Uterus (tissue), 2 donors: ENCODE measurements around the gene SMC3.
"Not testable (repeated sequence)": the region's sequence is repeated elsewhere in the genome, so short reads cannot be mapped to it uniquely, and the experiment has no call there.

Experiments used
- POLR2A ChIP-seq, 2 donors: fragments of 450-650 bp; IDR thresholded peaks; one replicate each; pipeline ENCODE4 v1.6.1; 2016; ENCODE audit warnings: antibody characterized with exemption in 2 of 2, mild to moderate bottlenecking in 1 of 2, moderate library complexity in 1 of 2
- TF ChIP-seq, protein P1 (sequence below), 4 experiments: fragments of 200-600 bp in 2 of 4; fragments of 450-650 bp in 2 of 4; sonication (generic) in 2 of 4; IDR thresholded peaks; one replicate each; pipeline ENCODE4 v1.5.1; 2016 to 2019; ENCODE audit warnings: antibody characterized with exemption in 4 of 4, mild to moderate bottlenecking in 2 of 4, moderate library complexity in 1 of 4

GRCh38 chr10:110639858-110640257, 72.4 kb downstream of the SMC3 start:
- TF ChIP-seq, protein P1, sequence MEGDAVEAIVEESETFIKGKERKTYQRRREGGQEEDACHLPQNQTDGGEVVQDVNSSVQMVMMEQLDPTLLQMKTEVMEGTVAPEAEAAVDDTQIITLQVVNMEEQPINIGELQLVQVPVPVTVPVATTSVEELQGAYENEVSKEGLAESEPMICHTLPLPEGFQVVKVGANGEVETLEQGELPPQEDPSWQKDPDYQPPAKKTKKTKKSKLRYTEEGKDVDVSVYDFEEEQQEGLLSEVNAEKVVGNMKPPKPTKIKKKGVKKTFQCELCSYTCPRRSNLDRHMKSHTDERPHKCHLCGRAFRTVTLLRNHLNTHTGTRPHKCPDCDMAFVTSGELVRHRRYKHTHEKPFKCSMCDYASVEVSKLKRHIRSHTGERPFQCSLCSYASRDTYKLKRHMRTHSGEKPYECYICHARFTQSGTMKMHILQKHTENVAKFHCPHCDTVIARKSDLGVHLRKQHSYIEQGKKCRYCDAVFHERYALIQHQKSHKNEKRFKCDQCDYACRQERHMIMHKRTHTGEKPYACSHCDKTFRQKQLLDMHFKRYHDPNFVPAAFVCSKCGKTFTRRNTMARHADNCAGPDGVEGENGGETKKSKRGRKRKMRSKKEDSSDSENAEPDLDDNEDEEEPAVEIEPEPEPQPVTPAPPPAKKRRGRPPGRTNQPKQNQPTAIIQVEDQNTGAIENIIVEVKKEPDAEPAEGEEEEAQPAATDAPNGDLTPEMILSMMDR (IDR thresholded peaks at IDR 0.05): not testable (repeated sequence)
- not testable (repeated sequence) for TF ChIP-seq POLR2A (IDR thresholded peaks at IDR 0.05)
